Stimulated activated memory B cell treated with anti-CD40 and anti-IgM and Interleukin-4, amounts not matched to agents 10 μg/mL and 1 μg/mL and 100 μg/mL, for 72 hours (primary cell): ENCODE measurements around the gene PACS1.

Experiments
- ATAC-seq: fragments of 150-1000 bp; cut with Tn5 transposase; 2 replicates; pipeline ENCODE4 v1.10.0; 2021
- H3K27ac Mint-ChIP-seq: one replicate; pipeline ENCODE4 v1.8.0; 2022; ENCODE audit warnings: mild to moderate bottlenecking, mixed read lengths
- H3K27me3 Mint-ChIP-seq: one replicate; pipeline ENCODE4 v1.8.0; 2022; ENCODE audit warnings: mixed read lengths
- H3K36me3 Mint-ChIP-seq: one replicate; pipeline ENCODE4 v1.8.0; 2022; ENCODE audit warnings: mixed read lengths
- H3K4me1 Mint-ChIP-seq: one replicate; pipeline ENCODE4 v1.8.0; 2022; ENCODE audit warnings: mixed read lengths
- H3K4me3 Mint-ChIP-seq: one replicate; pipeline ENCODE4 v1.8.0; 2022; ENCODE audit warnings: mild to moderate bottlenecking, moderate library complexity, mixed read lengths
- H3K9me3 Mint-ChIP-seq: one replicate; pipeline ENCODE4 v1.8.0; 2022; ENCODE audit warnings: mixed read lengths

The PACS1 gene

GRCh38 chr11:66219846-66220565 lies 149.9 kb downstream of the PACS1 start:
- Mint-ChIP-seq H3K36me3 (peaks cover 56% of the 10 kb centered on the region), H3K27ac (peak overlapping the region; percentile 92), H3K4me3 (no peak overlapping the region), H3K4me1 (peaks cover 16% of the 10 kb centered on the region), H3K27me3 (no peaks in the 10 kb centered on the region), H3K9me3 (no peaks in the 10 kb centered on the region)
- ATAC-seq = no peak

DNA sequence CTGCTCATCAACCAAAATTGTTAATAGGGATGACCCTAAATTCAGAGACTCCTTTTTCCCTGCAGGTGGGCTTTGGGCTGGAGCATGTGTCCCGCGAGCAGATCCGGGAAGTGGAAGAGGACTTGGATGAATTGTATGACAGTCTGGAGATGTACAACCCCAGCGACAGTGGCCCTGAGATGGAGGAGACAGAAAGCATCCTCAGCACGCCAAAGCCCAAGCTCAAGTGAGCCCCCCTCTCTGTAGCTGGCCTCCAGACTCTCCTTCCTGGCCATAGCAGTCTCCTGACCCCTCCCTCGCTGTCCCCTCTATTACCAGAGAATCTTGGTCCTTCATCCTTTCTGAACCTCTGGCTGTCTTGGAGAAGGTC lies 150.5 kb downstream of the PACS1 start:
- no peak overlapping the region for H3K4me3 Mint-ChIP-seq
- peak overlapping the region; percentile 92 for H3K27ac Mint-ChIP-seq
- no peaks in the 10 kb centered on the region for H3K9me3 Mint-ChIP-seq
- no peak for ATAC-seq
- peaks cover 59% of the 10 kb centered on the region for H3K36me3 Mint-ChIP-seq
- H3K4me1 Mint-ChIP-seq = peaks cover 16% of the 10 kb centered on the region
- no peaks in the 10 kb centered on the region for H3K27me3 Mint-ChIP-seq

- Mint-ChIP-seq H3K27me3 (no peaks in the 10 kb centered on the region), H3K36me3 (peaks cover 58% of the 10 kb centered on the region), H3K4me1 (peaks cover 16% of the 10 kb centered on the region), H3K4me3 (no peak overlapping the region), H3K27ac (peak overlapping the region; percentile 92), H3K9me3 (no peaks in the 10 kb centered on the region)
- no peak for ATAC-seq
Observed at GRCh38 chr11:66221012-66221411, 150.9 kb downstream of the PACS1 start.

DNA sequence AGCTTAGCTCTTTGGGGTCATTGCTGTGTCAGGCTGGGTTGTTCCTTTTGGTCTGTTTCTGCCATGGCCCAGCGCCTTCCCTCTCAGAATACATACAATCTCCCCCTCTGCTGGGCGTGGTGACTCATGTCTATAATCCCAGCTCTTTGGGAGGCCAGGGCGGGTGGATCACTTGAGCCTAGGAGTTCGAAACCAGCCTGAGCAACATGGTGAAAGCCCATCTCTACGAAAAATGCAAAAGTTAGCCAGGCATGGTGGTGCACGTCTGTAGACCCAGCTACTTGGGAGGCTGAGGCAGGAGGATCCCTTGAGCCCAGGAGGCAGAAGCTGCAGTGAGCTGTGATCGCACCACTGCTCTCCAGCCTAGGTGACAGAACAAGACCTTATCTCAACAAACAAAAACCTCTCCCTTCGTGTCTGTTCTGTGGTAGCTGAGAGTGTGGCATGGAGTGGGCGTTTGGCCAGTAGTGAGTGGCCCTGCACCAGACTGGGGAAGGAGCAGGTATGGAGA lies 151.7 kb downstream of the PACS1 start:
- peak; percentile 56 for ATAC-seq
- Mint-ChIP-seq H3K27me3 (no peaks in the 10 kb centered on the region), H3K4me3 (peak overlapping the region; percentile 36), H3K9me3 (no peaks in the 10 kb centered on the region), H3K36me3 (peaks cover 50% of the 10 kb centered on the region), H3K4me1 (peaks cover 16% of the 10 kb centered on the region), H3K27ac (peak overlapping the region; percentile 92)

DNA sequence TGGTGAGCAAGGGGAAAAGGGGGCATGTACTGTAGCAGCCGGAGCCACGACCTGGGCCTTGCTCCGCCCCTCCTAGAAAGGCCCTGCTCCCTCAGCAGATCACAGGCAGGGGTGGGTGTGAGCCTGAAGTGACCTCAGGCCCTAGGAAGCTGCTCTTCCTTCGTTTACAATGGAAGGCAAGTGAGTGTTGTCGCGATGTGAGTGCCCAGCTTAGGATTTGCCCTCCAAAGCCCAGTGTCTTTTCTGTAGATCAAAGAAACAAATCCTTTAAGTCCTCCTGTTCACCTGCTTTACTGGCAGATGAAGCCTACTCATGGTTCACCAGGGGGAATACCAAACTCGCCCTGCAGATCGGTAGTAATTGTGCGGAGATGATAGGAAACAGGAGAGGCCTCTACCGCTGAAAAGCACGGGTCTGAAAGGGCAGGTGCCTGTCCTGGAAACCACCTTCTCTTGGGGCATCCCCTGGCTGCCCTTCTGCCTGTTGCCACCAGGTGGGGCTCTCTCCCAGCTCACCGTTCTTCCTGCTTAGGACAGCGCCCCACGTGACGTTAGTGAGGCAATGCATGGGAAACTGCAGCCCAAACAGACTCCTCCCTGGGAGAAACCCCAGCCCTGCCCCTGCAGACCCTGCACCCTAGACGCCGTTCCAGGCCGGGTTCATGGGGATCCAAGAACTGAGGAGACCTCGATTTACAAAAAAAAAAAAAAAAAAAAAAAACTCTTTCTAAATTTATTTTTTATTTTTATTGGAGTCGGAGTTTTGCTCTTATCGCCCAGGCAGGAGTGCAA lies 152.5 kb downstream of the PACS1 start:
- Mint-ChIP-seq H3K36me3 (peaks cover 47% of the 10 kb centered on the region), H3K9me3 (no peaks in the 10 kb centered on the region), H3K4me3 (peak overlapping the region; percentile 8), H3K27me3 (no peaks in the 10 kb centered on the region), H3K27ac (peak overlapping the region; percentile 92), H3K4me1 (peaks cover 16% of the 10 kb centered on the region)
- ATAC-seq = peak; percentile 97

GRCh38 chr11:66224226-66224855 lies 154.3 kb downstream of the PACS1 start:
- H3K27me3 Mint-ChIP-seq = no peaks in the 10 kb centered on the region
- ATAC-seq = no peak
- H3K27ac Mint-ChIP-seq = no peak overlapping the region
- H3K4me3 Mint-ChIP-seq = no peak overlapping the region
- peaks cover 16% of the 10 kb centered on the region for H3K4me1 Mint-ChIP-seq
- H3K36me3 Mint-ChIP-seq = peaks cover 46% of the 10 kb centered on the region
- no peaks in the 10 kb centered on the region for H3K9me3 Mint-ChIP-seq

DNA sequence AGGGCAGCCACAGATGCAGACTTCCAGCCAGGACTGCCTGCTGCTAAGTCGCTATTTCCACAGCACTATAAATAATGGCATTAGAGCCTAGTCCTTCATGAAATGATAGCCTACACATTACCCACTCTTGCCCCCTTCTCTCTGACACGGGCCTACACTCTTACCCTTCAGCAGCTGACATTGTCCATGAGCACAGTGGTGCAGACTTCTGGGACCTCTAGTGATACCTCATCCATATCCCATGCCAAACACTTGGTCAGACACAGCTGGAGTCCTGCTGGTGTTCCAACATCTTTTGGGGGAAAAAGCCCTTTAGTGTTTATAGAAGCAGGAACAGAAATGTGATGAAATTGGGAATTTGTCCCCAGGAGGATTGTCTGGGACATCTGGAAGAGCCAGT lies 155.0 kb downstream of the PACS1 start:
- Mint-ChIP-seq H3K27ac (no peak overlapping the region), H3K4me3 (no peak overlapping the region), H3K9me3 (no peaks in the 10 kb centered on the region), H3K36me3 (peaks cover 49% of the 10 kb centered on the region), H3K4me1 (peaks cover 16% of the 10 kb centered on the region), H3K27me3 (no peaks in the 10 kb centered on the region)
- no peak for ATAC-seq

GRCh38 chr11:66226101-66226500 lies 156.0 kb downstream of the PACS1 start:
- Mint-ChIP-seq H3K27ac (no peak overlapping the region), H3K4me1 (peaks cover 16% of the 10 kb centered on the region), H3K4me3 (no peak overlapping the region), H3K27me3 (no peaks in the 10 kb centered on the region), H3K36me3 (peaks cover 41% of the 10 kb centered on the region), H3K9me3 (no peaks in the 10 kb centered on the region)
- no peak for ATAC-seq

DNA sequence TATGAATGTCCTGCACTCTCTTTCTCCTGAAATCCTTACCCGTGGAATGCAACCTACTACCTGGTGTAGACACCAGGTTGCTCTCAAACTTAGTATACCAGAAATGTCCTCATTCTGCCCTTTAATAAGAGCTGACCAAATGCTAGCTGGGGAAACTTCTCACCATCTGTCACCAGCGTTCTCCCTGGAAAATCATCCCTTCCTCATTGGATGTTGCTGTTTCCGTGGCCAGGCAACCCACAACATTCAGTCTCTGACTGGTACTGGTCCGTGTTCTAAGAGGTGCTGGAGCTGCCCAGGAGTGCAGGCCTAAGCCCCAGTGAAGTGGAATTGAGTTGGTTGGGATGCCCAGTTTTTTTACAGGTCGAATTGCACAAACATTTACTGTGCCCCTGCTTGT lies 157.6 kb downstream of the PACS1 start:
- ATAC-seq = no peak
- no peaks in the 10 kb centered on the region for H3K27me3 Mint-ChIP-seq

DNA sequence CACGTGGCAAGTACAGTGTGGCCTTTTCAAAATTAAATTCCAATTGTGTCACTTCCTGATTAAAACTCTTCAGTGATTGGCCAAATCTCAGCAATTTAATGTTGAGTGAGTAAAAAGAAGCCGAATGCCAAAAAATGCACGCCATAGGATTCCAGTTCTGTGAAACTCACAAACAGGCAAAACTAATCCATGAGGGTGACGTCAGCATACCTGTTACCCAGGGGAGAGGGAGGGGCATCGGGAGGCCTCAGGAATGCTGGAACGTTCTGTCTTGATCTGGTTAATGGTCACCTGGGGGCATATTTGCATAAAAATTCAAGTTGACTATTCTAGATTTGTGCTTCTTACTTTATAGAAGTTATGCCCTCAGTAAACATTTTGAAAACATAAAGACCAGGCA lies 158.4 kb downstream of the PACS1 start:
- Mint-ChIP-seq H3K27ac (no peak overlapping the region), H3K9me3 (no peaks in the 10 kb centered on the region), H3K36me3 (peaks cover 51% of the 10 kb centered on the region), H3K4me1 (no peaks in the 10 kb centered on the region), H3K27me3 (no peaks in the 10 kb centered on the region), H3K4me3 (no peak overlapping the region)
- ATAC-seq = no peak

More for the DNA sequence above, 157.6 kb downstream of the PACS1 start:
- H3K36me3 Mint-ChIP-seq = peaks cover 43% of the 10 kb centered on the region
- no peak overlapping the region for H3K4me3 Mint-ChIP-seq
- H3K9me3 Mint-ChIP-seq = no peaks in the 10 kb centered on the region
- peaks cover 1% of the 10 kb centered on the region for H3K4me1 Mint-ChIP-seq
- H3K27ac Mint-ChIP-seq = no peak overlapping the region

- Mint-ChIP-seq H3K27me3 (no peaks in the 10 kb centered on the region), H3K27ac (no peak overlapping the region), H3K36me3 (peaks cover 59% of the 10 kb centered on the region), H3K4me1 (no peaks in the 10 kb centered on the region), H3K9me3 (no peaks in the 10 kb centered on the region), H3K4me3 (no peak overlapping the region)
- ATAC-seq = no peak
Observed at GRCh38 chr11:66230156-66230555, 160.1 kb downstream of the PACS1 start.

- H3K4me3 Mint-ChIP-seq = no peak overlapping the region
- no peaks in the 10 kb centered on the region for H3K9me3 Mint-ChIP-seq
- no peaks in the 10 kb centered on the region for H3K4me1 Mint-ChIP-seq
- H3K27ac Mint-ChIP-seq = no peak overlapping the region
- no peaks in the 10 kb centered on the region for H3K27me3 Mint-ChIP-seq
- H3K36me3 Mint-ChIP-seq = peaks cover 65% of the 10 kb centered on the region
- ATAC-seq = no peak
Observed at GRCh38 chr11:66230978-66231377, 160.9 kb downstream of the PACS1 start.

- H3K4me3 Mint-ChIP-seq = no peak overlapping the region
- ATAC-seq = no peak
- no peaks in the 10 kb centered on the region for H3K9me3 Mint-ChIP-seq
- H3K4me1 Mint-ChIP-seq = no peaks in the 10 kb centered on the region
- H3K27me3 Mint-ChIP-seq = no peaks in the 10 kb centered on the region
- H3K27ac Mint-ChIP-seq = no peak overlapping the region
- H3K36me3 Mint-ChIP-seq = peaks cover 69% of the 10 kb centered on the region
Observed at GRCh38 chr11:66231561-66231960, 161.5 kb downstream of the PACS1 start.

DNA sequence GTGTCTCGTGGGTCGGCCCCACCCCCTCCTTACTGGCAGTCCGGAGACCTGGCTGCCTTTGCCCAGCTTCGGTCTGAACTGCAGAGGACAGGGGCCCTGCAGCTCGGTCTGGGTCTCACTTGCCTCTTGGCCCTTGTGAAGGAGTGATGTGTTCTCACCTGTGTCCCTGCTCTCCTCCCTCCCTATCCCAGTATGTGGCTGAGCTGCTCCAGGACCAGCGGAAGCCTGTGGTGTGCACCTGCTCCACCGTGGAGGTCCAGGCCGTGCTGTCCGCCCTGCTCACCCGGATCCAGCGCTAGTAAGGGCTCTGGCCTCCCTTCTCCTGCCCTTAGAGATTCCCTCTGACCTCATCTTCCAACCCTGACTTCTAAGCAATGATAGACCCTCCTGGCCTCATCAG lies 162.7 kb downstream of the PACS1 start:
- peaks cover 68% of the 10 kb centered on the region for H3K36me3 Mint-ChIP-seq
- no peaks in the 10 kb centered on the region for H3K27me3 Mint-ChIP-seq
- no peak for ATAC-seq
- no peaks in the 10 kb centered on the region for H3K4me1 Mint-ChIP-seq
- H3K27ac Mint-ChIP-seq = no peak overlapping the region
- H3K9me3 Mint-ChIP-seq = no peaks in the 10 kb centered on the region
- H3K4me3 Mint-ChIP-seq = no peak overlapping the region

GRCh38 chr11:66233301-66233700 lies 163.2 kb downstream of the PACS1 start:
- no peaks in the 10 kb centered on the region for H3K4me1 Mint-ChIP-seq
- no peak for ATAC-seq
- H3K27me3 Mint-ChIP-seq = no peaks in the 10 kb centered on the region
- peaks cover 63% of the 10 kb centered on the region for H3K36me3 Mint-ChIP-seq
- H3K27ac Mint-ChIP-seq = no peak overlapping the region
- H3K4me3 Mint-ChIP-seq = no peak overlapping the region
- H3K9me3 Mint-ChIP-seq = no peaks in the 10 kb centered on the region
